HCT116 (cell line): ENCODE measurements around the gene TNNI3.

Experiments
- CTCF ChIP-seq, 3 experiments: fragments of 200-600 bp in 1 of 3; sonication (generic) in 1 of 3; IDR thresholded peaks in 2 of 3; conservative IDR thresholded peaks in 1 of 3; 2 replicates each; pipeline ENCODE4 v1.5.1; 2012 to 2017; ENCODE audit warnings: low read depth in 2 of 3, low read length in 2 of 3, antibody characterized with exemption in 1 of 3, borderline replicate concordance in 1 of 3, control low read depth in 1 of 3, mild to moderate bottlenecking in 1 of 3, mixed read lengths in 1 of 3, mixed run types in 1 of 3, moderate library complexity in 1 of 3; ENCODE audit not compliant: insufficient read depth in 1 of 3
- EGR1 ChIP-seq: IDR thresholded peaks from 2 replicates; pipeline ENCODE4 v1.6.1; 2012; ENCODE audit warnings: low read depth
- JUND ChIP-seq: IDR thresholded peaks from 2 replicates; pipeline ENCODE4 v1.6.1; 2012
- MAX ChIP-seq: IDR thresholded peaks from 2 replicates; pipeline ENCODE4 v1.6.1; 2012
- POLR2A ChIP-seq: IDR thresholded peaks from 2 replicates; pipeline ENCODE4 v1.7.0; 2011; ENCODE audit warnings: borderline replicate concordance; ENCODE audit not compliant: insufficient read depth, insufficient read length; ENCODE audit errors: extremely low read depth
- YY1 ChIP-seq: IDR thresholded peaks from 2 replicates; pipeline ENCODE4 v1.6.1; 2011; ENCODE audit warnings: low read length, low read depth, moderate library complexity, mild to moderate bottlenecking; ENCODE audit not compliant: insufficient replicate concordance; ENCODE audit errors: extremely low read depth
- ZFX ChIP-seq: fragments of 450-650 bp; IDR thresholded peaks from 2 replicates; pipeline ENCODE4 v1.6.1; 2017

DNA sequence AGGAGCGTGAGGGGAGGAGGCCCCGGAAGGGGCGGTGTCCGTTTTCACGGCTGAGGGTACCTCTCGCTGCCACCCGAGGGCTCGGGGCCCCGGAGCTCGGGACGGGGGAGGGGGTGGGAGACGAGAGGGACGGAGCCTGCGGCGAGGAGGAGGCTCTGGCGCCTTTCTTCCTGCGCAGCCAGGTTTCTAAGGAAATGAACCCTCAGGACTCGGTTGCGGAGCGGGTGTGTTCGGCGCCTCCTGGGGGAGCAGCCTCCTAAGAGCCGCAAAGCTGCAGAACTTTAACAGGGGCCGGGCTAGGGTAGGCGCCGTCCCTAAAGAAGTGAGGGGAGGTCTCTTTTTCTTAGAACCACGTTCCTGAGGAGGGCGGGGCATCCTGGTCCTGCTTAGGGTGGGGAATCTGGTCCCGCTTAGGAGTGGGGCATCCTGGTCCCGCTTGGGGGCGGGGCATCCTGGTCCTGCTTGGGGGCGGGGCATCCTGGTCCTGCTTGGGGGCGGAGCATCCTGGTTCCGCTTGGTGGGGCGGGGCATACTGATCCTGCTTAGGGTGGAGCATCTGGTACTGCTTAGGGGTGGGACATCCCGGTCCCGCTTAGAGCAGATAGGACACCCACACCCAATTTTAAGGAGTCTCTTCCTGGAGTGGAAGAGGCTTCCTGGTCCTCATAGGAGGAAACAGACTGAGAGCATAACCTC, 16.3 kb upstream of the TNNI3 start:
- TF ChIP-seq POLR2A (no peak), ZFX (no peak; the same call in 1 of the 2 replicates), JUND (no peak), CTCF (IDR thresholded peaks at IDR 0.05 in 2 of 3, conservative IDR thresholded peaks at IDR 0.05 in 1 of 3; ENCODE audit: borderline replicate concordance in 1 of 3, insufficient read depth in 1 of 3, low read depth in 2 of 3, low read length in 2 of 3) (no peak), YY1 (no peak), MAX (no peak), EGR1 (no peak)
